Measurements from ENCODE around the gene MAOA.

DNA sequence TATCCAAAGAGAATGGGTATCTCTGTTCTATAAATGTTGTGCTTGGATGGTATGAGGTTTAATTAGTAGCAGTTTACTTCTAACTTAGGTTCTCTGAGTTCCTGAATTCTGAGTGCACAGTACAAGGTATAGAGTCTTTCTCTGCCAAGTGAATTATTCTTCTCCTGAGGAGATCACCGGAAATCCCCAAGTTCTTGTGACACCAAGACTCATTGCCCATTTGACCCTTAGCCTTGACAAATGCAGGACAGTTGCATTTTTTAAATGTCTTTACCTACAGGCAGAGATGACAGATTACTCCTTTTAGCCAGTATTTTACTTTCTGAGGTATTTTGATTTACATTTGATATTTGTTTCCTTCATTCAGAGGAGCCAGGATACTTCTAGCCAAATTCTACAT, 72.9 kb downstream of the MAOA start:
- TF ChIP-seq, protein P1, sequence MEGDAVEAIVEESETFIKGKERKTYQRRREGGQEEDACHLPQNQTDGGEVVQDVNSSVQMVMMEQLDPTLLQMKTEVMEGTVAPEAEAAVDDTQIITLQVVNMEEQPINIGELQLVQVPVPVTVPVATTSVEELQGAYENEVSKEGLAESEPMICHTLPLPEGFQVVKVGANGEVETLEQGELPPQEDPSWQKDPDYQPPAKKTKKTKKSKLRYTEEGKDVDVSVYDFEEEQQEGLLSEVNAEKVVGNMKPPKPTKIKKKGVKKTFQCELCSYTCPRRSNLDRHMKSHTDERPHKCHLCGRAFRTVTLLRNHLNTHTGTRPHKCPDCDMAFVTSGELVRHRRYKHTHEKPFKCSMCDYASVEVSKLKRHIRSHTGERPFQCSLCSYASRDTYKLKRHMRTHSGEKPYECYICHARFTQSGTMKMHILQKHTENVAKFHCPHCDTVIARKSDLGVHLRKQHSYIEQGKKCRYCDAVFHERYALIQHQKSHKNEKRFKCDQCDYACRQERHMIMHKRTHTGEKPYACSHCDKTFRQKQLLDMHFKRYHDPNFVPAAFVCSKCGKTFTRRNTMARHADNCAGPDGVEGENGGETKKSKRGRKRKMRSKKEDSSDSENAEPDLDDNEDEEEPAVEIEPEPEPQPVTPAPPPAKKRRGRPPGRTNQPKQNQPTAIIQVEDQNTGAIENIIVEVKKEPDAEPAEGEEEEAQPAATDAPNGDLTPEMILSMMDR (IDR thresholded peaks at IDR 0.05; ENCODE audit: low read length): no peak
- no peak for TF ChIP-seq EZH2 (IDR thresholded peaks at IDR 0.05; ENCODE audit: borderline replicate concordance, low read length)
